Measurements from ENCODE around the gene ATP12A. TPM values are rescaled to one million over a fixed set of nuclear protein-coding genes. Genes with fewer than 3 reads are reported as not detected.

Gene ATP12A
- polyA plus RNA-seq, 2 of the 4 experiments (the other 2 are of a cell fraction): not detected

- ATAC-seq (no peak), FAIRE-seq (no peak), DNase-seq (ENCODE audit: low read depth in 1 of 2, low spot score in 1 of 2) (no peak)
- no peaks in the 10 kb centered on the region for H3K4me1 ChIP-seq
- TF ChIP-seq MAZ (IDR thresholded peaks at IDR 0.05; ENCODE audit: borderline replicate concordance, low read depth, low read length) (no peak), CBX8 (IDR thresholded peaks at IDR 0.05) (no peak), PHF8 (IDR thresholded peaks at IDR 0.05; ENCODE audit: borderline replicate concordance, low read depth) (no peak), HOXA7 (CRISPR knock-in tag; IDR thresholded peaks at IDR 0.05) (no peak), EP300 (IDR thresholded peaks at IDR 0.05) (no peak), ZFP36 (IDR thresholded peaks at IDR 0.05; ENCODE audit: borderline replicate concordance, partially characterized antibody) (no peak), ZSCAN20 (CRISPR knock-in tag; IDR thresholded peaks at IDR 0.05) (no peak), NPAS2 (CRISPR knock-in tag; IDR thresholded peaks at IDR 0.05; ENCODE audit: borderline replicate concordance) (no peak), POLR2AphosphoS2 (conservative IDR thresholded peaks at IDR 0.05; ENCODE audit: low read length) (no peak), ZNF302 (CRISPR knock-in tag; IDR thresholded peaks at IDR 0.05) (no peak), EHF (CRISPR knock-in tag; IDR thresholded peaks at IDR 0.05) (no peak), CEBPB (IDR thresholded peaks at IDR 0.05) (no peak), KDM1A (IDR thresholded peaks at IDR 0.05; ENCODE audit: low read depth) (no peak)
- WGBS (ENCODE audit: missing lambda C conversion rate): 26% methylated on average over 2 of the region's 2 CpGs
- H3K4me3 ChIP-seq: no peak overlapping the region
- ChIA-PET CTCF (no interaction called here), POLR2A (no interaction called here)
- no peak overlapping the region for H3K4me2 ChIP-seq
- H3K27ac ChIP-seq: peak overlapping the region in 1 of 2 experiments; percentile 39; a peak in 1 of 6 replicates
- H3K9me3 ChIP-seq: no peaks in the 10 kb centered on the region
Measured at GRCh38 chr13:24649688-24650043, 30.5 kb upstream of the ATP12A start.

DNA sequence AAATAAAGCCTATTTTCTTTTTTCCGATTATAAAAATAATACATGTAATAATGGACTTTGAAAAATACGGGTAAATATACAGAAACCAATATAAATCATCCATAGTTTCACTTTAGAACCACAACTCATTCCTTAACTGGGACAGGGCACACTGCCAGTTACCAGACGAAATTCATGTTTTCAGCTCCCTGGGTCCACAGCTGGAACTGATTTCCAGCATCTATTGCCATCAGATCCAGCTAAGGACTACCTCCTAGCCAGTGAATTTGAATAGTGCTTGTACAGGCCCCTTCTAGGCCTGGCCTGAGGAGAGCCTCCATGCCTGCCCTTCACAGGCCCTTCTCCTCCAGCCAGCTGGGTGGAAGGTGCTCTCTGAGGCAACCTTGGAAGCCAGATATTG, 30.0 kb upstream of the ATP12A start:
- Histone ChIP-seq H3K4me1 (no peaks in the 10 kb centered on the region), H3K4me2 (no peak overlapping the region), H3K27ac (no peak overlapping the region), H3K4me3 (no peak overlapping the region), H3K9me3 (no peaks in the 10 kb centered on the region)
- ChIA-PET CTCF (no interaction called here), POLR2A (no interaction called here)
- DNase-seq (ENCODE audit: low read depth in 1 of 2, low spot score in 1 of 2) (no peak), ATAC-seq (no peak), FAIRE-seq (no peak)
- 65% methylated on average over 3 of the region's 3 CpGs for WGBS (ENCODE audit: missing lambda C conversion rate)
- TF ChIP-seq, protein P1, sequence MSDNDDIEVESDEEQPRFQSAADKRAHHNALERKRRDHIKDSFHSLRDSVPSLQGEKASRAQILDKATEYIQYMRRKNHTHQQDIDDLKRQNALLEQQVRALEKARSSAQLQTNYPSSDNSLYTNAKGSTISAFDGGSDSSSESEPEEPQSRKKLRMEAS (IDR thresholded peaks at IDR 0.05): no peak
- no peak for TF ChIP-seq CBX2 (IDR thresholded peaks at IDR 0.05; ENCODE audit: borderline replicate concordance, low read depth)
- no peak for TF ChIP-seq RAD21 (conservative IDR thresholded peaks at IDR 0.05 in 1 of 2, IDR thresholded peaks at IDR 0.05 in 1 of 2)
- no peak for TF ChIP-seq HOXA7 (CRISPR knock-in tag; IDR thresholded peaks at IDR 0.05)
- TF ChIP-seq NR3C1 (IDR thresholded peaks at IDR 0.05): no peak
- TF ChIP-seq FOSL2 (IDR thresholded peaks at IDR 0.05): no peak
- no peak for TF ChIP-seq FOSL2 (CRISPR knock-in tag; IDR thresholded peaks at IDR 0.05)
- TF ChIP-seq CHD4 (IDR thresholded peaks at IDR 0.05; ENCODE audit: borderline replicate concordance): no peak
- no peak for TF ChIP-seq FOSB (CRISPR knock-in tag; IDR thresholded peaks at IDR 0.05)
- no peak for TF ChIP-seq ZC3H11A (IDR thresholded peaks at IDR 0.05)
- TF ChIP-seq SMC3 (IDR thresholded peaks at IDR 0.05): no peak
- TF ChIP-seq JUN (IDR thresholded peaks at IDR 0.05): no peak

- no peak for ATAC-seq
- H3K9me3 ChIP-seq: no peaks in the 10 kb centered on the region
- H3K4me2 ChIP-seq: no peak overlapping the region
- CTCF ChIA-PET: no interaction called here
- no peak overlapping the region for H3K4me3 ChIP-seq
- H3K27ac ChIP-seq: no peak overlapping the region
- FAIRE-seq: no peak
- 70% methylated on average over 7 of the region's 7 CpGs for WGBS (ENCODE audit: missing lambda C conversion rate)
- no peak for DNase-seq (ENCODE audit: low read depth in 1 of 2, low spot score in 1 of 2)
- no peaks in the 10 kb centered on the region for H3K4me1 ChIP-seq
- POLR2A ChIA-PET: no interaction called here
- TF ChIP-seq CBX2 (IDR thresholded peaks at IDR 0.05; ENCODE audit: borderline replicate concordance, low read depth): no peak
- no peak for TF ChIP-seq BHLHE40 (IDR thresholded peaks at IDR 0.05; ENCODE audit: low read depth, low read length)
- TF ChIP-seq, protein P2, sequence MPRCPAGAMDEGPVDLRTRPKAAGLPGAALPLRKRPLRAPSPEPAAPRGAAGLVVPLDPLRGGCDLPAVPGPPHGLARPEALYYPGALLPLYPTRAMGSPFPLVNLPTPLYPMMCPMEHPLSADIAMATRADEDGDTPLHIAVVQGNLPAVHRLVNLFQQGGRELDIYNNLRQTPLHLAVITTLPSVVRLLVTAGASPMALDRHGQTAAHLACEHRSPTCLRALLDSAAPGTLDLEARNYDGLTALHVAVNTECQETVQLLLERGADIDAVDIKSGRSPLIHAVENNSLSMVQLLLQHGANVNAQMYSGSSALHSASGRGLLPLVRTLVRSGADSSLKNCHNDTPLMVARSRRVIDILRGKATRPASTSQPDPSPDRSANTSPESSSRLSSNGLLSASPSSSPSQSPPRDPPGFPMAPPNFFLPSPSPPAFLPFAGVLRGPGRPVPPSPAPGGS (IDR thresholded peaks at IDR 0.05): no peak
- TF ChIP-seq, protein P1 (IDR thresholded peaks at IDR 0.05): no peak
- TF ChIP-seq TP53 (CRISPR knock-in tag; IDR thresholded peaks at IDR 0.05): no peak
- TF ChIP-seq TFCP2L1 (CRISPR knock-in tag; IDR thresholded peaks at IDR 0.05): no peak
- TF ChIP-seq KDM5A (IDR thresholded peaks at IDR 0.05): no peak
- no peak for TF ChIP-seq EHF (CRISPR knock-in tag; IDR thresholded peaks at IDR 0.05)
- no peak for TF ChIP-seq HEYL (CRISPR knock-in tag; IDR thresholded peaks at IDR 0.05)
- TF ChIP-seq, protein P3, sequence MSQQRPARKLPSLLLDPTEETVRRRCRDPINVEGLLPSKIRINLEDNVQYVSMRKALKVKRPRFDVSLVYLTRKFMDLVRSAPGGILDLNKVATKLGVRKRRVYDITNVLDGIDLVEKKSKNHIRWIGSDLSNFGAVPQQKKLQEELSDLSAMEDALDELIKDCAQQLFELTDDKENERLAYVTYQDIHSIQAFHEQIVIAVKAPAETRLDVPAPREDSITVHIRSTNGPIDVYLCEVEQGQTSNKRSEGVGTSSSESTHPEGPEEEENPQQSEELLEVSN (IDR thresholded peaks at IDR 0.05; ENCODE audit: borderline replicate concordance, low read depth): no peak
- no peak for TF ChIP-seq REST (IDR thresholded peaks at IDR 0.05)
- no peak for TF ChIP-seq CHD4 (IDR thresholded peaks at IDR 0.05; ENCODE audit: borderline replicate concordance)
Measured at GRCh38 chr13:24651718-24652345, 28.4 kb upstream of the ATP12A start.
